Dedifferentiated amniotic fluid mesenchymal stem cell (primary cell): ENCODE measurements around the gene CDH16.
"Not testable (repeated sequence)": the region's sequence is repeated elsewhere in the genome, so short reads cannot be mapped to it uniquely, and the experiment has no call there.

ENCODE experiments used
- DNase-seq: peaks from one replicate; pipeline ENCODE4 v3.0.0-alpha.2; 2016; ENCODE audit errors: extremely low spot score

CDH16 gene

GRCh38 chr16:66918803-66919568 lies at the start of gene CDH16:
TSS of gene CDH16 (minus strand) at chr16:66918885. CDS start at chr16:66918065, 820 bp downstream.
- DNase-seq: no peak

GRCh38 chr16:66964049-66964448 lies 45.4 kb upstream of the CDH16 start:
- DNase-seq: no peak

- no peak for DNase-seq
These were observed 43.2 kb upstream of the CDH16 start for GRCh38 chr16:66961914-66962313.

- DNase-seq: no peak
These were observed 42.5 kb upstream of the CDH16 start, which contains the start of gene CES3 for GRCh38 chr16:66961065-66961744. TSS of gene CES3 (plus strand) at chr16:66961266. CDS start at chr16:66961308, 42 bp downstream.

- no peak for DNase-seq
These were observed 41.6 kb upstream of the CDH16 start for GRCh38 chr16:66960270-66960669.

GRCh38 chr16:66959704-66960161 lies 41.0 kb upstream of the CDH16 start:
- no peak for DNase-seq

- DNase-seq: no peak
These were observed 40.4 kb upstream of the CDH16 start for GRCh38 chr16:66958857-66959703.

GRCh38 chr16:66956154-66956457 lies 37.4 kb upstream of the CDH16 start:
- DNase-seq: not testable (repeated sequence)

- not testable (repeated sequence) for DNase-seq
These were observed 36.9 kb upstream of the CDH16 start for GRCh38 chr16:66955363-66956153.

GRCh38 chr16:66954097-66954659 lies 35.5 kb upstream of the CDH16 start:
- peak; percentile 75 for DNase-seq

- DNase-seq: no peak
These were observed 34.9 kb upstream of the CDH16 start for GRCh38 chr16:66953462-66954096.

GRCh38 chr16:66952430-66953110 lies 33.9 kb upstream of the CDH16 start:
- no peak for DNase-seq

GRCh38 chr16:66950971-66951790 lies 32.5 kb upstream of the CDH16 start:
- DNase-seq: no peak

- DNase-seq: no peak
These were observed 31.8 kb upstream of the CDH16 start for GRCh38 chr16:66950437-66950836.

GRCh38 chr16:66949472-66949871 lies 30.8 kb upstream of the CDH16 start:
- no peak for DNase-seq

- DNase-seq: no peak
These were observed 30.1 kb upstream of the CDH16 start for GRCh38 chr16:66948837-66949225.

GRCh38 chr16:66948134-66948836 lies 29.6 kb upstream of the CDH16 start:
- no peak for DNase-seq

GRCh38 chr16:66947302-66948065 lies 28.8 kb upstream of the CDH16 start:
- DNase-seq: peak; percentile 92
